Activated T-helper 9 cell treated with anti-CD3 and anti-CD28 coated beads, Interleukin-2, amount 50 U/mL, for 16 hours (primary cell): ENCODE data around the gene TNPO3.

Source experiments
- DNase-seq: peaks from one replicate; pipeline ENCODE4 v3.0.0-alpha.2; 2020; ENCODE audit warnings: low read depth

TNPO3 gene

GRCh38 chr7:128906001-128906765, 148.7 kb downstream of the TNPO3 start:
- DNase-seq = no peak

- DNase-seq = no peak
Measured at GRCh38 chr7:128904381-128905197, 150.3 kb downstream of the TNPO3 start.
